Transverse colon (tissue), 4 donors: ENCODE measurements around the gene NUP155.
"Not testable (repeated sequence)": the region's sequence is repeated elsewhere in the genome, so short reads cannot be mapped to it uniquely, and the experiment has no call there.

Experiments
- EP300 ChIP-seq: sonication (generic); formaldehyde crosslinking; IDR thresholded peaks from one replicate; pipeline ENCODE4 v1.6.1; 2017; ENCODE audit warnings: antibody characterized with exemption, low read depth
- POLR2A ChIP-seq: fragments of 450-650 bp; IDR thresholded peaks from one replicate; pipeline ENCODE4 v1.6.1; 2016; ENCODE audit warnings: antibody characterized with exemption, mild to moderate bottlenecking, moderate library complexity
- POLR2AphosphoS5 ChIP-seq, 3 donors: sonication (generic); formaldehyde crosslinking; IDR thresholded peaks; one replicate each; pipeline ENCODE4 v1.6.1; 2016; ENCODE audit warnings: antibody characterized with exemption in 3 of 3
- TF ChIP-seq, protein P1 (sequence below), 5 experiments: fragments of 200-600 bp in 3 of 5; fragments of 450-650 bp in 2 of 5; sonication (generic) in 3 of 5; IDR thresholded peaks; 1 replicate in 2 of 5; 2 replicates in 3 of 5; pipeline ENCODE4 v1.5.1; 2016 to 2017; ENCODE audit warnings: antibody characterized with exemption in 5 of 5, inconsistent platforms in 3 of 5, mild to moderate bottlenecking in 2 of 5, moderate library complexity in 1 of 5

GRCh38 chr5:37378066-37378465 lies 7.2 kb upstream of the NUP155 start:
- TF ChIP-seq, protein P1, sequence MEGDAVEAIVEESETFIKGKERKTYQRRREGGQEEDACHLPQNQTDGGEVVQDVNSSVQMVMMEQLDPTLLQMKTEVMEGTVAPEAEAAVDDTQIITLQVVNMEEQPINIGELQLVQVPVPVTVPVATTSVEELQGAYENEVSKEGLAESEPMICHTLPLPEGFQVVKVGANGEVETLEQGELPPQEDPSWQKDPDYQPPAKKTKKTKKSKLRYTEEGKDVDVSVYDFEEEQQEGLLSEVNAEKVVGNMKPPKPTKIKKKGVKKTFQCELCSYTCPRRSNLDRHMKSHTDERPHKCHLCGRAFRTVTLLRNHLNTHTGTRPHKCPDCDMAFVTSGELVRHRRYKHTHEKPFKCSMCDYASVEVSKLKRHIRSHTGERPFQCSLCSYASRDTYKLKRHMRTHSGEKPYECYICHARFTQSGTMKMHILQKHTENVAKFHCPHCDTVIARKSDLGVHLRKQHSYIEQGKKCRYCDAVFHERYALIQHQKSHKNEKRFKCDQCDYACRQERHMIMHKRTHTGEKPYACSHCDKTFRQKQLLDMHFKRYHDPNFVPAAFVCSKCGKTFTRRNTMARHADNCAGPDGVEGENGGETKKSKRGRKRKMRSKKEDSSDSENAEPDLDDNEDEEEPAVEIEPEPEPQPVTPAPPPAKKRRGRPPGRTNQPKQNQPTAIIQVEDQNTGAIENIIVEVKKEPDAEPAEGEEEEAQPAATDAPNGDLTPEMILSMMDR (IDR thresholded peaks at IDR 0.05) = not testable (repeated sequence)
- TF ChIP-seq POLR2A; POLR2AphosphoS5 (IDR thresholded peaks at IDR 0.05); EP300: not testable (repeated sequence)
